ENCODE data around the gene PODXL2.
A peak's percentile ranks its signal among the peaks of the same experiment; 100 is the strongest.

PODXL2 gene, protein sequence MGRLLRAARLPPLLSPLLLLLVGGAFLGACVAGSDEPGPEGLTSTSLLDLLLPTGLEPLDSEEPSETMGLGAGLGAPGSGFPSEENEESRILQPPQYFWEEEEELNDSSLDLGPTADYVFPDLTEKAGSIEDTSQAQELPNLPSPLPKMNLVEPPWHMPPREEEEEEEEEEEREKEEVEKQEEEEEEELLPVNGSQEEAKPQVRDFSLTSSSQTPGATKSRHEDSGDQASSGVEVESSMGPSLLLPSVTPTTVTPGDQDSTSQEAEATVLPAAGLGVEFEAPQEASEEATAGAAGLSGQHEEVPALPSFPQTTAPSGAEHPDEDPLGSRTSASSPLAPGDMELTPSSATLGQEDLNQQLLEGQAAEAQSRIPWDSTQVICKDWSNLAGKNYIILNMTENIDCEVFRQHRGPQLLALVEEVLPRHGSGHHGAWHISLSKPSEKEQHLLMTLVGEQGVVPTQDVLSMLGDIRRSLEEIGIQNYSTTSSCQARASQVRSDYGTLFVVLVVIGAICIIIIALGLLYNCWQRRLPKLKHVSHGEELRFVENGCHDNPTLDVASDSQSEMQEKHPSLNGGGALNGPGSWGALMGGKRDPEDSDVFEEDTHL

DNA sequence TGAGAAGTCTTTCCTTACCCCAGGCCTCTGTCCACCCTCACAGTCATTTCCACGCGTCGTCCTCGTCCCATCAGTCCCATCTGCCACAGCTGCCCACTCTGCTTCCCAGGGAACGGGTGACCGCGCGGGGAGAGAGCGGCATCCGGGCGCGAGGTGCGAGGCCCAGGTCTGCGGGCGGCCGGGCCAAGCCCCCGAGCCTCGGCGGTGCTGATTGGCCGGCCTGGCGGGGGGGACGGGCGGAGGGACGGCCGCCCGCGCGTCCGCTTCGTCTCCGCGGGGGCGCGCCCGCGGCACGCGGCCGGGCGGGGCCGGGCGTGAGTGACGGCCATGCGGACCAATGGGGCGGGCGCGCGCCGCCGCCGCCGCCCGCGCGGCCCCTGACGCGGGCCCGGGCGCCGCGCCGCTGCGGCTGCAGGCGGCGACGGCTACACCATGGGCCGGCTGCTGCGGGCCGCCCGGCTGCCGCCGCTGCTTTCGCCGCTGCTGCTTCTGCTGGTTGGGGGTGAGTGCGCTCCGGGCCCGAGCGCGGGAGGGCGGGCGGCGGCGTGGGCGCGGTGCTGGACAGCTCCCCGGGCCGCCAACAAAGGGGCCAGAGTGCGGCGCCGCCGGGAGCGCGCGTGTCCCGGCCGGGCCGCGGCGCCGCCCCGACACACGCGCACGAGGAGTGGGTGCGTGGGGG is at the start of gene PODXL2:
TSS of gene PODXL2 (plus strand) at position 398 of the 679 bp plus-strand sequence. CDS start at position 433, 35 bp downstream.
- peak; percentile 25 to 52 for DNase-seq

DNA sequence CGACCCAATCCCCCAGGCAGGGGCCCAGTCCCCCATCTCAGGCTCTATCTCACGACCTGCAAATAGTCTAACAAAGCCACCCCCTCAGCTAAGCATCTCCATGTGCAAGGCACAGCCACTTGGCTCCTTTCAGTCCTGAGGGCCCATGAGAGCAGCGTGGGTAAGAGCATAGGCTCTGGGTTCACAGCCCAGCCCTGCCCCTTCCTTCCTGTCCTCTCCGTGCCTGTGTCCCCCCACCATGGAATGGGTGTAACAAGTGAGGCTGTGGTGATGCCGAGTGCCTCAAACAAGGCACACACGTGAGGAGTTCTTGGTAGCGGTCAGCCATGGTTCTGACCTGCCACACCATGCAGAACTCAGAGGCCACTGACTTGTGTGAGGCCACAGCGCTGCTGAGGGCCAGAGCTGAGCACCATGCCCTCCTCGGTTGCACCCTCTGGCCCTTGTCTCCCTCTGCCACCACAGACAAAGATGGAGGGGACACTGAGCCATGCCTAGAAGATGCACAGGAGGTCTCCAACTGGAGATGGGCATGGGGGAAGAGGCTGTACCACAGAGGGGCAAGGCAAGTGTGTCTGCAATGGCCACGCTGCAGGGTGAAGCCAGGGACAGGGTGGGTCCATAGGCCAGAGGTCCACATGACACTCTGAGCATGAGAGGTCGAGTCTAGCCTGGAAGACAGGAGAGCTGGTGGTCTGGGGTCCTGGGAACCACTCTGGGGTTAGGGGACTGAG is 48.5 kb upstream of the PODXL2 start:
- no peak for DNase-seq

DNA sequence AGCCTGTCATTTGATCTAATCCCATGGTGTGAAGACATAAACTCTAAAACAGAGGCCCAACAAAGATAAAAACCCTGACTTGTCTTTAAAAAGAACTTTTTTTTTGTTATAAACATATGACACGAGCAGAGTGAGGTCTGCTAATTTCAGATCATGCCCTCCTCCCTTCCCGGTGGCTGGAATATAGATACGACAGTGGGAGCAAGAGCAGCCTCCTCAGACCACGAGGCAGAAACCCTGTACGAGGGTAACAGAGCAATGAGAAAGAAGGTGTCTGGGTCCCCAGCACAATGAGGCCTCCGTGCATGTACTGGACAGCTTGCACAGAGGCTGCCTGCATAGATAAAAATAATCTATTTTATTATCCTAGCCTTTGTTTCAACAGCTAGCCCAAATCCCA is 44.3 kb upstream of the PODXL2 start:
- DNase-seq: no peak

DNA sequence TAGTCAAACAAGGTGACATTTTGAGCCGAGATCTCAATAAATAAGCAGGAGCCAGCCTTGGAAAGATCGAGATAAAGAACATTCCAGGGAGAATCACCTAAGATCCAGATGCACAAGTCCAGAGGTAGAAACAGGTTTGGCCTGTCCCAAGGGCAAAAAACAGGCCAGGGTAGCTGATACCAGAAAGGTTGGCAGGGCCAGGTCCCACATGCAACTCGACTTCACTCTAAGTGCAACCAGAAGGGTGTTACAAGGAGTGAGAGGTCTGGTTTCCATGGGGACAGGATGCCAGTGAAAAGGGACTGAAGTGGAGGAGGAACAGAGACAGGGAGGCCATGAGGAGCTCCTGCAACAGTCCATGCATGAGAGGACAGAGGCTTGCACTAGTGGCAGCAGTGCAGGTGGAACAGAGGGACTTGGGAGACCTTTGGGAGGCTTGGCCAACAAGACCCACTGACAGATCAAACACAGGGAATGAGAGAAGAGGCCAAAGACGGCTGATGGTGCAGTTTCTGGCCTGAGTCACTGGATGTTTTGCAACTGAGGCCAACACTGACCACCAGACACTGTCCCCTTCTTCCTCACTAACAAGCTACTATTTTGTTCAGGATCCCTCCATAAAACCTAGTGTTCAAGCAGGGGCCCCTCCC is 43.7 kb upstream of the PODXL2 start:
- no peak for DNase-seq

DNA sequence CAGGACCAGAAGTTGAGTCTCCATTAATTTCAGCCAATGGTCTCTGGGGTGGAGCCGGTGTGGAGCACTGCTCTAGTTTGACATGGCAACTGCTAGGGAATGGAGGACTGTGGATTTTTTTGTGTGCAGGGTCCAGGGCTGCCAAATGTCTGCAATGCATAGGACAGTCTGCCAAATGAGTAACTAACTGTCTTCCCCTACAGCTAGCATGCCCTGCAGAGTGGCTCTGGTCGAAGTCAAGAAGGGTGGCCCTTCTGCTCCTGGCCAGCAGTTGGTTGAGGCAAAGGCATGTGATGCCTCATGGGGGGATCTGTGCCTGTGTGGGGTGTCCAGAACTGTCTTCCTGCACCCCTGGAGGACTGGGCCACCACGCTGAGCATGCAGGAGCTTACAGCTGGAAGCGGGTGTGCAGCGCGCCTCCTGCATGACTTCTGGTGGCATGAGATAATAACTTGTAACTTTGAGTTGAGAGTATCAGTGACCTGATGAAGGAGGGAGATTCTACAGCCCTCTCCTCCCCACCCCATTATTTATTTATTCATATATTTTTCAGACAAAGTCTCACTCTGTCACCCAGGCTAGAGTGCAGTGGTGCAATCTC is 43.1 kb upstream of the PODXL2 start:
- DNase-seq: no peak

DNA sequence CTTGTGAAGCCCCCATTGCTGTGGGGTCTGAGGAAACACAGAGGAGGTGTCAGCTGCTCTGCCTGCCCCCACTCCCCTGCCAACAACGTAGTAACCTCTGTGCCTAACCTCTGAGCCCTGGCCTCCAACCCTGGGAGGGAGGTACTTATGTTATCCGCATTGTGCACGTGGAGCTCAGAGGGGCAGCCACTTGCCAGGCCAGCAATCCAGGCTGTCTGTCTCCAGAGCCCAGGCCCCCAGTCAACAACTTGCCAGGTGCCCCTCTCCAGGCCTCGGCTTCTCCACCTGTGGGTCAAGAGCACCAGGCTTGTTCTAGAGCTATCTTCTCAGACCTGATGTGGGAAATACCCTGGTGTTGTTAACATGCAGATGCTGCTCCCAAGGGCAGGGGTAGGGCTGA is 41.1 kb upstream of the PODXL2 start:
- DNase-seq: no peak

DNA sequence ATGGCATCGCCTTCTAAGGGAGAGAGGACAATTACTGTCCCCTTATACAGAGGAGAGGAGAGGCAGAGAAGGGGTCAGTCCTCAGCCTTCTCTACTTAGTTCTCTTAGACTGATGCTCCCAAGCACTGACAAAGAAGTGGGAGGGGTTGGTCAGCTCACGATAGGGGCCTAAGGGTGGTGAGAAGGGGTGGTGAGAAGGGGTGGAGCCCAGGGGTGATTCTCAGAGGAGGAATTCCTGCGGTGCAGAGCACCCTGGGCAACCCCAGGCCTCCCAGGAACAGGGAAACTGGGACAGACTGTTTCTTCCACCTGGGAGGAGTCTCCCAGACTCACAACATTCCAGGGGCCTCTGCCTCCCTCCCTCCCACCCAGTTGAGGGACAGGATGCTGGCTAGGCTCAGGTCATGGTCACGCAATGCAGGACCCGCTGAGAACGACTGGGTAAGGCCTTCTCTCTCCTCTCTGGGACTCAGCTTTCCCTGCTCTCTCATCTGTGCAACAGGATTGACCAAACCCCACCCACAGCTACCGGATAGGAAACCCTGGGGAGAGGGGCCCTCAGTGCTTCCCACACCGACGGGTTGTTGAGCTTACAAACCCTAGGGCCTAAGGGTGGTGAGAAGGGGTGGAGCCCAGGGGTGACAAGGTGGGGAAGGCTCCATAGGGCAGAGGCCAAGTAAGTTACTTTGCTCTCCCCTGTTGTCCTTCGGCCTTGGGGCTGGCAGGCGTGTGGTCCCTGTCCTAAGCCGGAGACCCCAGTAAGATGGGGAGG is 40.0 kb upstream of the PODXL2 start:
- DNase-seq: no peak

DNA sequence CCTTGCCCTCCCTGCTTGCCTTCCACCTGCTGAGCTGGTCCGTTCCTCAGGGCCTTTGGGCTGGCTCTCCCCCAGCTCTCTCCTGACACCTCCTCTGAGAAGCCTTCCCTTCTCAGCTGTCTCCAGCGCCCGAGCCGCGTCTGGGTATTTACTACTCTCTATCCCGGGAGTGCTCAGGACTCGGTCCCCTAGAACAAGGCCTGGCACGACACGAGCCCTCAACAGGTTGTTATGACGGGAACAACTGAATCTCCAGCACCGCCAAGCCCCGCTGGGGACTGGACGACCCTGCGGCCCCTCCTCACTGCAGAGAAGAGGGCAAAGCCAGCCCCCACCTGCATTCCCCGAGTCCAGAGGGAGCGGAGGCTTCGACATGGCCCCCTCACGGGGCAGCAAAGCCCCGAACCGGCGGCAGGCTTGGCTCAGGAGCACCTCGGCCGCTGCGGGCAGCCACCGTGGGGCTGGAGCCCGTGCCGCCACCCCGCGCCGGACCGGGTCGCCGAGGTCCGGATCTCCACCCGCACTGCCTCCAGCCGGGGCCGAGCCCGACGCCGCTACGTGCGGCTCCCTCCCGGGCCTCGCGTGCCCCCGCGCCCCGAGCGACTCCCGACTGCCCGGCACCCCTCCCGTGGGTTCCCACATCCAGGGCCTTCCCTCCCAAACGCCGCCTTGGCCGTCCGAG is 39.2 kb upstream of the PODXL2 start:
- no peak for DNase-seq

DNA sequence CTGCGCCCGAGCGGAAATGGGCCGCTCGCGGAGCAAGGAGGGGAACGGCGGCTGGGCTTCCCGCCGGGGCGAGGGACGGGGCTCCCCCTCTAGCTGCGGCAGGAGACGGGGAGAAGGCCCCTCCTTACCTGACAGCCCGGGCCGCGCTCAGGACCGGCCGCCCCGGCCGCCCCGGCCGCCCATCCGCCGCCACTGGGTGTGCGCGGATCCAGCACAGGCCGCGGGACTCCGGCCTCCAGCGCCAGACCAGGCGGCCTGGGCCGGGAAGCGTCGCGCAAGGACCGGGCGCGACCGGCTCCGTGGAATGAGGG is 38.7 kb upstream of the PODXL2 start:
- no peak for DNase-seq

DNA sequence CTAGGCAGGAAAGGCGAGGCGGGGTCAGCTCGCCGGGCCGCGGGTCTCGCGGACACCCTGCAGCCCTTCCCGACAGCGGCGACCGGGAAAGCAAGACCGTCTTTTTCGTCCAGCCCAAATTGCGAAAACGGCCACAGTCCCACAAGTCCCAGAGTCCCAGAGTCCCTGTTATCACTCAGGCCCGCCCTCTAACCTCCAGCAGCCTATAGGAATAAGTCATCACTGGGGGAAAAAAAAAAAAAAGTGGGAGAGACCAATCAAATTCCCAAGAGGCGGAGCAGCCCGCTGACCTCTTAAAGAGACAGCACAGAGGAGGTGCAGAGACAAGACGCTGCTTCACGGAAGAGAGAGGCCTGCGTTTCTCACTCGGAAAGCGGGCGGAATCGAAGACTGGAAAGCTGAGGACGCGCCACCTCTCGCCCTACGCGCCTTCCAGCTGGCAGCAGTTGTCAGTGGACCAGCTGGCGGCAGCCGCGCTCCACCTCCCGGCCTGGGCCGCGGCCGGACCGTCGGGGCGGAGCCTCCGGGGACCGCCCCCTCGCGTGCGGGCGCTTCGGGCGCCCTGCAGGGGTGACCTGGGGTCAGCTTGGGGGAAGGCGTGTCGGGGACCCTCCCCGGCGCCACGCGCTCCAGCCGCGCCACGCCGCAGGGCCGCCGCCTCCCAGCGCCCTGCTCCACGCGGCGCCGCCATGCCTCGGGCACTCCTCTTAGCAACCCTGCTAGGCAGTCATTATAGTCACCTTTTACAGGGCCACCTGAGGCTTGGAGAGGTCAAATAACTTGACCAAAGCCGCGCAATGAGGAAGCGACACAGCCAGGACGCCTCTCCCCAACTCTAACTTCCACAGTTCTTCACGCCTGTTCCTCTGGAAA is 38.2 kb upstream of the PODXL2 start, which contains the start of gene TPRA1:
TSS of gene TPRA1 (minus strand) at position 141 of the 873 bp plus-strand sequence. CDS start 10,587 bp downstream, outside the sequence.
- DNase-seq: peak; percentile 87 to 91

DNA sequence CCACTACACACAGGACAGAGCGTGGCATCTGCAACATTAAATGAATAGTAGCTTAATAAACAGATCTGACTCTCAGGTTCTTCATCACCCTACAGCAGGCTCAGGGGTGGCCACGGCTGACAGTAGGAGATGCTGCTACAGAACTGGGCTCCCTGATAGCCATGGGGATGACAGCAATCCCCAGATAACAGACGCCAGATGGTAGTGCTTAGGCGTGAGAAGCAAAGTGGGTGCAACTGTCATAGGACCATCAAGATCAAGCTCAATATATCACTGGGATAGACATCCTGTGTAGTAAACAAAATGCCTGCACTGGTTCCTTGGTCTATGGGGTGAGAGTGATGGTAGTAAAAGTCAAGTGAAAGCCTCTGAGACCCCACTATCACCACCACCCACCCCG is 35.8 kb upstream of the PODXL2 start:
- DNase-seq: no peak

DNA sequence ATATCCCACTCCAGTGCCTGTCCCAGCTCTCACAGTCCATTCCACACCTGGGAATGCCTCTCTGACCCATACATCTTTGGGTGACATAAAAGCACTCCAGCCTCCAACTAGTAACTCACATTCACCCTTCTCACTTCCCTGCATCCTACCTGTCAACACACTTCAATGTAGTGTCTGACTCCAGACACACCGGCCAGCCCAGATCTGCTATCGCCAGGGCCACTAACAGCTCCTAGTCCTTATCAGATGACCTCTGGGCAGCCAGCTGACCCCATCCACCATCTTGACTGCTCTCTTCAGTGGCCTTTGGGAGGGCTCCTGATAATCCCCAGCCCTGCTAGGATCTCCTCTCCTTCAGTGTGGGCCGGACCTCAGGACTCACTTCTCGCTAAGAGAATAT is 33.7 kb upstream of the PODXL2 start:
- DNase-seq: no peak

DNA sequence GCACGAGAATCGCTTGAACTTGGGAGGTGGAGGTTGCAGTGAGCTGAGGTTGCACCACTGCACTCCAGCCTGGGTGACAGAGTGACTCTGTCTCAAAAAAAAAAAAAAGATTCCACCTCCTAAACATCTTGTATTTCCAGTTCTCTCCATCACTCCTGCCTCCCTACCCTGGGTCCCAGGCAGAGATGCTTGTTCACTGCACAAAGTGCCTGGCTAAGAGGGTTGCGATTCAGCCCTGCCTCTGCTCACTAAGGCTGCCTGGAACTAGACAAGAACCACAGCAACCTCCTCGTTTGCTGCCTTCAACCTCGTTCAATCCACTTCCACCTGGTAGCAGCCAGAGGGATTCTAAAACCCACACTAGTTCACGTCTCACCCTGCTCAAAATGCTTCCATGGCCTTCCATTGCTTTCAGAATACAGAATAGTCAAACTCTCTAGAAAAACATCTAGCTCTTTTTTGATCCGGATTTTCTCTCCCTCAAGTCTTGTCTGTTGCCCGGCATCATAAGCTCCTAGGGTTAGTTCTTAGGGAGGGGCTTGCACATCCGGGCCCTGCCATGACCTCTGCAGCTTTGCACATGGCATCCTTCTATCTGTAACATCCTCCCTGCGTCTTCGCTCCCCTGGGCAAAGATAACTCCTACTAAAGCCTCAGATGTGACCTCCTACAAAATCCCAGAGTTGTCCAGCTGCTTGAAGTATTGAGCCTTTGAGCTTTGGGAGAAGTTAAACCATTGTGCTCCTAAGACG is 31.8 kb upstream of the PODXL2 start:
- no peak for DNase-seq

DNA sequence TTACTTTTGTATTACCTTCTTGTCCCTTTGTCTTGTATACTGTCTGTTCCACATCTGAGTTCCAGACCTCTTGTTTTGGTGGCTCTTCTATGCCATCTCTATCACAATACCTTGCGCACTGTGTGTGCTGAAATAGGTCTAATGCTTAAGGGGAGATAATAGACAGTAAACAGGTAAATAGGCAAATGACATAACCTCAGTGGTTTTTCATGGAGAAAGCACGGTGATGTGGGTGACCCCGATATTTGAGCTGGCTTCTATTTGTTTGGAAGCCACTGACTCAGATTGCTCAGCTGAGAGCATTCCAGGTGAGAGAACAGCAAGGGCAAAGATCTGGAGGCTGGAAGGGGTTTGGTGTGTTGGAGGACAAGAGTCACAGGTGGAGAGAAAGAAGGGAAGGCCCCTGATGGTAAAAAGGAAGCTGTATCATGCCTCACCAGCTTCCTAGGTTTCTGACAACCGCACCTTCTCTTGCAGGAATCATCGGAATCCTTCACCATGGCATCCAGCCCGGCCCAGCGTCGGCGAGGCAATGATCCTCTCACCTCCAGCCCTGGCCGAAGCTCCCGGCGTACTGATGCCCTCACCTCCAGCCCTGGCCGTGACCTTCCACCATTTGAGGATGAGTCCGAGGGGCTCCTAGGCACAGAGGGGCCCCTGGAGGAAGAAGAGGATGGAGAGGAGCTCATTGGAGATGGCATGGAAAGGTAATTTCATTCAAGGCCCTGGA is 30.0 kb upstream of the PODXL2 start:
- no peak for DNase-seq

DNA sequence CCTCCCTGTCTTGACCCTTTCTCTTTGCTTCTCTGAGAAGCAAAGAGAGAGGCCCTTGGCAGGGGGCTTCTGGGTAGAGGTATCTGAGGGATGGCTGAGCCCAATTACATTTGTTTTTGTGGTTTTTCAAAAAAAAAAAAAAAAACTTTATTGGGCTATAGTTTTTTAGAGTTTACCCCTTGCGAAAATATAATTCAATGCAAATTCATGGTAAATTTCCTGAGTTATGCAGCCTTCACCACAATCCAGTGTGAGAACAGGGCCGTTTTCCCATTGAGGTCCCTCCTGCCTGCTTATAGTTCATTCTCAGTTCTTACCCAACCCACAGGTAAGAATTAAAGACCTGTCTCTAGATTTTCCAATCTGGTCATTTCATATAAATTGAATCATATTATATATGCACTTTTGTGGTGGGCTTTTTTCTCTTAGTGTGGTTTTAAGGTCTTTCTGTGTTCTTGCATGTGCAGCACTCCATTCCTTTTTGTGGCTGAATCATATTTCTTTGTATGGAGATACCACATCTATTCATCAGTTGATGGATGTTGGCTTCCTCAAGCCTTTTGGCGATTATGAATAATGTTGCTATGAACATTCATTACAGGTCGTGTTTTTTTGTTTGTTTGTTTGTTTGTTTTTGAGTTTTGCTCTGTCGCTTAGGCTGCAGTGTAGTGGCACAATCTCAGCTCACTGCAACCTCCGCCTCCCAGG is 28.1 kb upstream of the PODXL2 start:
- DNase-seq: no peak

DNA sequence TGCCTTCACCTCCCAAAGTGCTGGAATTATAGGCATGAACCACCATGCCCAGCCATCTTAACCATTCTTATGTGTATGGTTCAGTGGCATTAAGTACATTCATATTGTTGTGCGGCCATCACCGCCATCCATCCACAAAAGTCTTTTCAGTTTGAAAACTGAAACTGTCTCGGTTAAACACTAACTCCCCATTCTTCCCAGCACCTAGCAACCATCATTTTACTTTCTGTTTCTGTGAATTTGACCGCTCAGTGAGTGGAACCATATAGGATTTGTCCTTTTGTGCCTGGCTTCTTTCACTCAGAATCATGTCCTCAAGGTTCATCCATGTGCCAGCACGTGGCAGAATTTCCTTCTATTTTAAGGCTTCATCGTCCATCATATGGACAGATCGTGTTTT is 24.9 kb upstream of the PODXL2 start:
- DNase-seq: no peak

DNA sequence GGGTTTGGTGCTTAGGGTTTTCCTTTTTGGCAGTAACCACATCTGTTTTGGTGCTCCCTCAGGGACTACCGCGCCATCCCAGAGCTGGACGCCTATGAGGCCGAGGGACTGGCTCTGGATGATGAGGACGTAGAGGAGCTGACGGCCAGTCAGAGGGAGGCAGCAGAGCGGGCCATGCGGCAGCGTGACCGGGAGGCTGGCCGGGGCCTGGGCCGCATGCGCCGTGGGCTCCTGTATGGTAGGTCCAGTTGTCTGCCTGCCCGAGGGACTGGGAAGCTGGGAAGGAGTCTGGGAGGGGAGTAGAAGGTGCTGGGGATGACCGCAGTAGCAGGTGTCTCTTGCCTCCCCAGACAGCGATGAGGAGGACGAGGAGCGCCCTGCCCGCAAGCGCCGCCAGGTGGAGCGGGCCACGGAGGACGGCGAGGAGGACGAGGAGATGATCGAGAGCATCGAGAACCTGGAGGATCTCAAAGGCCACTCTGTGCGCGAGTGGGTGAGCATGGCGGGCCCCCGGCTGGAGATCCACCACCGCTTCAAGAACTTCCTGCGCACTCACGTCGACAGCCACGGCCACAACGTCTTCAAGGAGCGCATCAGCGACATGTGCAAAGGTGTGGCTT is 24.3 kb upstream of the PODXL2 start:
- no peak for DNase-seq
